AG09309 (cell line): ENCODE data around the gene C12orf75.

Source experiments
- DNase-seq: peaks from one replicate; pipeline ENCODE4 v3.0.0-alpha.2; 2010; ENCODE audit warnings: low read depth
- H3K4me3 ChIP-seq: 2 replicates; pipeline ENCODE4 v1.5.1; 2011; ENCODE audit warnings: mild to moderate bottlenecking, low read depth, low read length, moderate library complexity; ENCODE audit not compliant: control insufficient read depth
- CTCF ChIP-seq: IDR thresholded peaks from 2 replicates; pipeline ENCODE4 v1.5.1; 2011; ENCODE audit warnings: mild to moderate bottlenecking, low read depth, low read length, inconsistent platforms; ENCODE audit not compliant: insufficient read depth, control insufficient read depth; ENCODE audit errors: missing control alignments

The C12orf75 gene

DNA sequence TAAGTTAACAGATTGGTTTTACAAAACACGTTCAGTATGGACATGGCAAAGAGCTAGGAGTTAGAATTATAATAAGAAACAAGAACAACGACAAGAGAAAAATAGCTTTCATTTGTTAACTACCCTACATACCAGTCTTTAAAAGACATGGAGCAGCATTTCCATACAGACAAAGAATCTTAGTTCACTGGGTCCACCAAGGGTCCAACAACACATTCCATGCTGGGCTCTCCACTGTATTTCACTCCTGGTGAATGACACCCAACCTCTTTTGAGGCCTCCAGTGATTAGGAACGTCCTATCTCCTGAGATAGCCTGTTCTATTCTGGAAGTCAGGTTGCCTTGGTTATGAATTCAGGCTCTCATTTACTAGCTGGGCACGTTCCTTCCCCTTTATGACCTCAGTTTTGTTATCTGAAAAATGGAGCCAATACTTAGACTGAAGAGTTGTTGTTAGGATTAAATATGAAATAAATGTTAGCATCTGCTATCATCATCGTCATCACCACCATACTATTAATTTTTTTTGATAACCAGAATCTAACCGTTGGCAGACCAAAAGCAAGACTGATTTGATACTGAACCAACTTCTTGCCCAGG lies 37.7 kb downstream of the C12orf75 start:
- no peak overlapping the region for H3K4me3 ChIP-seq
- DNase-seq, result no peak
- no peak for TF ChIP-seq CTCF

GRCh38 chr12:105369014-105369413 lies 38.5 kb downstream of the C12orf75 start:
- DNase-seq, result peak; percentile 56

GRCh38 chr12:105374303-105374702 lies 43.8 kb downstream of the C12orf75 start:
- no peak for TF ChIP-seq CTCF
- H3K4me3 ChIP-seq, result no peak overlapping the region
- no peak for DNase-seq

More at GRCh38 chr12:105369014-105369413, 38.5 kb downstream of the C12orf75 start:
- no peak overlapping the region for H3K4me3 ChIP-seq
- TF ChIP-seq CTCF, result peak; percentile 44

GRCh38 chr12:105377077-105377476 lies 46.6 kb downstream of the C12orf75 start:
- H3K4me3 ChIP-seq, result no peak overlapping the region
- DNase-seq, result no peak
- TF ChIP-seq CTCF, result no peak

DNA sequence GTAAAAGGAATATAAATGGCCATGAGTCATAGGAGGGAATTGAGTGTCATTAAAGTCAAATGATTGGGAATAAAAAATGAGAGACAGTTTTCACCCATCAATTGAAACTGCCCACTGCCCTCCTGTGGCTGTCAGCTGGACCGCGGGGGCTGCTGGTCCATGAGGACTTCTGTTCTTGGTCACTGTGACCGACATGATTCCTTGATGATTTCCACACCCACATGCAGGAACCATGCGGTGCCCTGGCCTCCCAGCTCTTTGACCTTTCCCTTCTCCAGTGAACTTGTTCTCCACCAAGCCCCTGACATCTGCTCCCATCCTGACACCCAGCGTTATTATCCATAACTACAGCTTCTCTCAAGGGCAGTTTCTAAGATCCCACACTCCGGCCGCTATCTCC lies 48.4 kb downstream of the C12orf75 start:
- no peak for DNase-seq
- H3K4me3 ChIP-seq, result no peak overlapping the region
- peak; percentile 25 for TF ChIP-seq CTCF

DNA sequence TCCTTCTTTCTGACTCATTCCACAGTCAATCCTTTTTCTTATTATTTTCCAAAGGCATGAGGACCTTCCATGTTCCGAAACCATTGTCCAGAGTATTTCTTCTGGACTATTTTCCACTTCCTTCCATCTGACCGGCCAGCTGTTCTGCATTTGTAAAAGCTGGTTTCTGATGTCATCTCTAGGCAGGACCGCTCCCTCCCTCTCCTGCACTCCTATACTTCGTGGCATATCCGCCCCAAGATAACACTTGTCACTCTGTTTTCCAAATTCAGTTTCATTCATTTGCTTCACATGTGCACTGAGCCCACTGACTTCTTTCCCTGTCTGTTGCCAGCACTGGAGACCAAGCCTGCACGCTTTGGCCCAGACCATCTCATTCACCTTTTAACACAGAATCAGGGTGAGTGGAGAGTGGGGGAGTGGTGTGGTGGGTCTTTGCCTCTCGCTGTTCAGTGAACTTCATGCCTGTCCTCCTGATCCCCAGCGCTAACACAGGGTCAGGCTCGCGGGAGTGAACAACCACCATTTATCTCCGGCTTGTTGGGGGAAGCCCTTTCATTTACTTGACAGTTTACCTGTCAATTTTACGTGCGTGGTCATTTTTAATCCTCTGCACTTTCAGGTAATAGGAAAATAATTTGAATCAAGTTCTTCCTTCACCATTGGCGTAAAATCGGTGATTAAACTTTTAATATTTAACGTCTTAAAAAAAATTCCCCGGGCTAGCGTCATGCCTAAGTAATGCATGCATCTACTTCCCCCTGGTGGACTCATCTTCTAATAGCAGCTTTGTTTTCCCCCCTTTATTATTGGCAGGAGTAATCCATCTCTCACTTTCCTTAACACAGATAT lies 52.5 kb downstream of the C12orf75 start:
- TF ChIP-seq CTCF, result peak; percentile 69
- peak overlapping the region; percentile 32 for H3K4me3 ChIP-seq
- peak; percentile 37 for DNase-seq
